CD4-positive, alpha-beta T cell treated with Interferon alpha-2 for 1 hour (primary cell): ENCODE measurements around the gene IL31RA.
"Not testable (repeated sequence)": the region's sequence is repeated elsewhere in the genome, so short reads cannot be mapped to it uniquely, and the experiment has no call there.

Experiments used
- DNase-seq, 2 donors: peaks; one replicate each; pipeline ENCODE4 v3.0.0-alpha.2; 2020 to 2022

IL31RA gene

GRCh38 chr5:55927861-55928655, 76.9 kb downstream of the IL31RA start:
- no peak for DNase-seq

- no peak for DNase-seq
Observed at GRCh38 chr5:55929020-55929799, 78.1 kb downstream of the IL31RA start.

GRCh38 chr5:55932700-55933099, 81.5 kb downstream of the IL31RA start:
- DNase-seq, result no peak

DNA sequence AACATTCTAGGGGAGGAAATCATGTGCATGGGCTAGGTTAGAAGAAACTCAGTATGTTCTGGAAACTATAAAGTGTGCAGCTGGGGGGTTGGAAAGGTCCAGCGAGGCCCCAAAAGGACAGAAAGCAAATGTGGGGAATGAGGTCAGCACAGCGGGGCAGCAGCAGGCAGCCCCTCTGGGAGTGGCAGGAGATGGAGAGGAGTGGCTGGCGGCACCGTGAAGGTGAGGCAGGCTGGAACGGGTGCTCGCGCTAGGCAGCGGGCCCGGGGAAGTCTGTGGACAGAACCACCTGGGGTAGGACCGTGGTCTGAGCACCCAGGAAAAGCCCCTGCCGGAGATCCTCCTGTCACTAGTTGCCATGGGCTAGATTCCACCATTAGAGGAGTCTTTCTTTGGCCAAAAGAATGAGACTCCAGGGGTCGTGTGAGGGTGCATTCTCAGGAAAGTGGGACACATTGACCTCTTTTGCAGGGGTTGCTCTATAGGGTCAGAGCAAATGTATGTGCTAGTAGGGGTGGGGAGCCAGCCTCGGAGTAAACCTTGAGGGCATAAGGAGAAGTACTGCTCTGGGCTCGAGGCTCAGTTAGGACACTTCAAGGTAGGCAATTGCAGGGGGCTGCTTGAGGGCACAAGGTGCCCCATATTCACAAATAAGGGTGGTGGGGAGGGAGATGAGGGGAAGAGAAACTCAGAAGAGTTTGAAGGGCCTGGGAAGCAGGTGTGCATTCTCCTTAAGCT, 82.4 kb downstream of the IL31RA start:
- DNase-seq, result no peak

GRCh38 chr5:55934115-55934613, 83.0 kb downstream of the IL31RA start:
- DNase-seq, result no peak

- no peak for DNase-seq
Observed at GRCh38 chr5:55934720-55935119, 83.6 kb downstream of the IL31RA start.

- DNase-seq, result no peak
Observed at GRCh38 chr5:55935371-55935770, 84.2 kb downstream of the IL31RA start.

GRCh38 chr5:55936100-55936693, 85.0 kb downstream of the IL31RA start:
- DNase-seq, result peak; percentile 79 to 81

DNA sequence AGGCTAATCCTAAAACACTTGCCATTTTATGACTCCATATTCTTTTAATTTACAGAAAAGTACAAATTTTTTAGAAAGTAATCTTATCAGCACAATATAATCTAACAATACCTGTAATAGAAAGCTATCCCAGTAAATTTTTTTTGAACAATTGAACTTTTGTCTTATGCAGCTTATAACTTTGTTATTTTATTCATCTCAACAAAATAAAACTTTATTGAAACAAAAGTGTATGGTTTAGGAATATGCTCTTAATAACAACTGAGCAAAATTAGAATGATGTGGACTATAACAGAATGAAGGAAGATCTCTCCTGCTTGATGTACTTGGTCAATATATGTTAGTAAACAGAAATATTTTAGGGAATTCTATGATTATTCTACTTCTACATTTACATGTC, 86.4 kb downstream of the IL31RA start:
- not testable (repeated sequence) for DNase-seq

DNA sequence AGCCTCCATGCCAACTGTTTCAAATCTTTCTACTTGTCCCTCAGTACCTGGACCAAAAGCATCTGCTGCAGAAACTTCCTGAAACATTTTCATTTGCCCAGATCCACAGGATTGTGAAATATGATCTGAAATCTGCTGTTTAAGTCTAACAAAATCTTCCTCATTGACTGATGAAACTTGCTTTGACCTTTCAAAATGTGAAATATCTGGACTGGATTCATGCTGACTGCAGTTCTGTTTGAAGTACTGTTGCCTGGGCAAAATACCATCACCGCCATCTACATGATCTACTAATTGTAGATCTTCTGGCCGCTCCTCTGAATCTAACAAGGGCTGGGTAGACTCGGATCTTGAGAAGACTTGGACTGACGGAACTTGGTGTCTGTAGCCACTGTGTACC, 90.0 kb downstream of the IL31RA start:
- DNase-seq, result not testable (repeated sequence)

DNA sequence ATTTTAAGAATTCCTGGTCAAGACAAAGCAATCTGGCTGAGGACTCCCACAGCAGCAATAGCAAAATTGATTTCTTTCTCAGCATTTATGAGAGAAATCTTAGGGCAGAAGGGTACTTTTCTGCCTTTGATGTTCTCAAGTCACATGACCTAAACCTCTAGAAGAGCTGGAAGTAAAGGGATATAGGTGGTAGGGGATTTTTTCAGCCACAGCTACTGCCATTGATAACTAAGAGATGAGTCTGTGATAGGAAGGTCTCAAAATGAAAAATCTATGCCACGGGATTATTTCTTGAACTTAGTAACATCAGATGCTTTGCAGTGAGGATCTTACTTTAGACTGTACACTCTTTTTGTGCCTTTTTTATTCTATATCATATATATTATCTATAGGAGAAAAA, 108.1 kb downstream of the IL31RA start:
- peak in 1 of 2 donors; percentile 24 for DNase-seq

DNA sequence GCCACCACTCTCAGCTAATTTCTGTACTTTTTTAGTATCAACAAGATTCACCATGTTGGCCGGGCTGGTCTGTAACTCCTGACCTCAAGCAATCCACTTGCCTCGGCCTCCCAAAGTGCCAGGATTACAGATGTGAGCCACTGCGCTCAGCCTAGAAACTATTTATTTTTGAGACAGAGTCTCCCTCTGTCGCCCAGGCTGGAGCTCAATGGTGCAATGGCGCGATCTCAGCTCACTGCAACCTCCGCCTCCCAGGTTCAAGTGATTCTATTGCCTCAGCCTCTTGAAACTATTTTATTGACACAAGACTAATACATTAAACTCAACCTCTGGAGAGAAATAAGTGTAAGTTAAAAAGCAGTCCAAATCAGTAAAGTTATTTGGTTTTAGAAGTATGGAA, 109.6 kb downstream of the IL31RA start:
- no peak for DNase-seq

- no peak for DNase-seq
Observed at GRCh38 chr5:55965525-55965924, 114.4 kb downstream of the IL31RA start.

- DNase-seq, result no peak
Observed at GRCh38 chr5:55966284-55966683, 115.1 kb downstream of the IL31RA start.

DNA sequence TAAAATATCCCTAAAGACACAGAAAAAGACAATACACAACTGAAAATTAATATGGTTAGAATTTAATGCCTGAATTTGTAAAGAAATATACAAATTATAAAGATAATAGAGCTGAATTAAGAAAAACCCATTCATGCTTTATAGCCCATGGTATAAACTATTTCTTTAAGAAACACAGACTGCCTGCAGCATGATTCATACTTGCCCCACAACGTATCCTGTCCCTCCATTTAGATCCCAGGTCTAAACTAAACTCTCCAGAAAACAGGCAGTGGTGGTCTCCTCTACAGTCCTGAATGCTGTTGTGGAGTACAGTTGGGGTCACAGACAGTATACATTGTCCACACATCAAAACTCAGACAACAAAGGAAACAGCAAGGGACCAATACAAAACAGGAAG, 118.8 kb downstream of the IL31RA start:
- DNase-seq, result no peak
